Kidney epithelial cell (primary cell): ENCODE results near the gene CALD1. TPM values are rescaled to one million over a fixed set of nuclear protein-coding genes. Genes with fewer than 3 reads are reported as not detected.

Experiments
- DNase-seq: peaks from one replicate; pipeline ENCODE4 v3.0.0-alpha.2; 2010; ENCODE audit warnings: low read depth
- H3K27me3 ChIP-seq: 2 replicates; pipeline ENCODE4 v1.6.0; 2011; ENCODE audit warnings: low read length; ENCODE audit not compliant: control insufficient read depth, insufficient read depth
- H3K36me3 ChIP-seq: 2 replicates; pipeline ENCODE4 v1.5.1; 2011; ENCODE audit warnings: low read length; ENCODE audit not compliant: control insufficient read depth, insufficient read depth
- H3K4me3 ChIP-seq: 2 replicates; pipeline ENCODE4 v1.5.1; 2011; ENCODE audit warnings: low read depth, mild to moderate bottlenecking, control low read depth, low read length
- total RNA-seq: library from RNA; depleted of rRNA; stranded (reverse); fragments of >200 nt; gene quantifications from 2 replicates; pipeline ENCODE4 v1.2.3, GENCODE V29; 2015
- TF ChIP-seq, protein P1 (sequence below): IDR thresholded peaks from 2 replicates; pipeline ENCODE4 v1.5.1; 2011; ENCODE audit warnings: mild to moderate bottlenecking, moderate library complexity, low read length, control low read depth, inconsistent platforms; ENCODE audit not compliant: insufficient read depth, poor library complexity, severe bottlenecking

CALD1 gene
- total RNA-seq, 1 donor from 2014 or later: 255 TPM

DNA sequence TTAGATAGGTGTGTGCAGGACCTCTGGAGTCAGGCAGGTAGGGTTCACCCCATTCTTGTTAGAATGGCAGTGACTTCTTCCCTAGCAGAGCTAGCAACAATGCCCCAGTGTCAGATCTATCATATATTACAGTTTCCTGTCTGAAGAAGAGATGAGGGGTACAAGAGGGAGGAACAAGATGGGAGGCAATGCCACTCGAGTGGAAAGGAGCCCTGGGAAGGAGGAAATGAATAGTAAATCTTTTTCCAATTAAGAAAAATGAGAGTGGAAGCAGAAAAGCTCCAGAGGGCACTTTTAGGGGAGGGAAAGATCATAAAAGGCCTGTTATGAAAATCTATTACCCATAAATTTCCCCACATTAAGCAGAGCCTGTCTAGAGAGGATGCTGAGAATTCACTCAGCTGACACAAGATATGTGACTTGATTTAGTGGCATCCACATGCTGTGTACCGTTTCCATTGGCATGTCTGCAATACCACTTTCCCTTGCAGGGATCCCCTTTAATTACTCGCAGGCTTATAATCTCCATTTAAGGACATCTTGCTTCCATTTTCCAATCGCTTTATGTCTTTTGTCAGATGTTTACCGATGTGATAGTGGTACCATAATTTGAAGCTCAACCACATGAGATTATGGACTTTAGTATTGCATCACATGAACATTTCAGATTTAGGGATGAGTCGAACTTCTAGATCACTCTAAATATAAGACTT is 136.9 kb downstream of the CALD1 start:
- TF ChIP-seq, protein P1, sequence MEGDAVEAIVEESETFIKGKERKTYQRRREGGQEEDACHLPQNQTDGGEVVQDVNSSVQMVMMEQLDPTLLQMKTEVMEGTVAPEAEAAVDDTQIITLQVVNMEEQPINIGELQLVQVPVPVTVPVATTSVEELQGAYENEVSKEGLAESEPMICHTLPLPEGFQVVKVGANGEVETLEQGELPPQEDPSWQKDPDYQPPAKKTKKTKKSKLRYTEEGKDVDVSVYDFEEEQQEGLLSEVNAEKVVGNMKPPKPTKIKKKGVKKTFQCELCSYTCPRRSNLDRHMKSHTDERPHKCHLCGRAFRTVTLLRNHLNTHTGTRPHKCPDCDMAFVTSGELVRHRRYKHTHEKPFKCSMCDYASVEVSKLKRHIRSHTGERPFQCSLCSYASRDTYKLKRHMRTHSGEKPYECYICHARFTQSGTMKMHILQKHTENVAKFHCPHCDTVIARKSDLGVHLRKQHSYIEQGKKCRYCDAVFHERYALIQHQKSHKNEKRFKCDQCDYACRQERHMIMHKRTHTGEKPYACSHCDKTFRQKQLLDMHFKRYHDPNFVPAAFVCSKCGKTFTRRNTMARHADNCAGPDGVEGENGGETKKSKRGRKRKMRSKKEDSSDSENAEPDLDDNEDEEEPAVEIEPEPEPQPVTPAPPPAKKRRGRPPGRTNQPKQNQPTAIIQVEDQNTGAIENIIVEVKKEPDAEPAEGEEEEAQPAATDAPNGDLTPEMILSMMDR: no peak
- DNase-seq: no peak
- no peaks in the 10 kb centered on the region for H3K36me3 ChIP-seq
- H3K4me3 ChIP-seq: no peak overlapping the region
- no peaks in the 10 kb centered on the region for H3K27me3 ChIP-seq

DNA sequence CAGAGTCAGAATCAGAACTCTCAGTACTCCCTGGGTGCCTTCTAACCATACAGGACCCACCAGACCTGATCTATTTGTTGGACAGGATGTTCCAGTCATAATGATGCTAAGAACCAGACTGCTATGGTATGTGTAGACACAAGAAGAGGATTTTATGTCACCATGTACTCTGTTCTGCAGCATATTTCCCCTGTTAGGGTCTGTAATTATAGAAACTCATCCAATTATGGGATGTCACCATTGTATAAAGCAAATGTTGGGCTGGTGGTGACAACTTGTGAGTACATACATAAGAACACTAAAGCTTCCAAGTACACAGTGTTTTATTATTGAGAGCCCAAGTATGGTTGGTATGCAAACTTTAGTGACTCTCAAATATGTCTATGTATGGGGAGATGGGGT is 139.8 kb downstream of the CALD1 start:
- TF ChIP-seq, protein P1: no peak
- Histone ChIP-seq H3K27me3 (no peaks in the 10 kb centered on the region), H3K4me3 (no peak overlapping the region), H3K36me3 (no peaks in the 10 kb centered on the region)
- DNase-seq: no peak

DNA sequence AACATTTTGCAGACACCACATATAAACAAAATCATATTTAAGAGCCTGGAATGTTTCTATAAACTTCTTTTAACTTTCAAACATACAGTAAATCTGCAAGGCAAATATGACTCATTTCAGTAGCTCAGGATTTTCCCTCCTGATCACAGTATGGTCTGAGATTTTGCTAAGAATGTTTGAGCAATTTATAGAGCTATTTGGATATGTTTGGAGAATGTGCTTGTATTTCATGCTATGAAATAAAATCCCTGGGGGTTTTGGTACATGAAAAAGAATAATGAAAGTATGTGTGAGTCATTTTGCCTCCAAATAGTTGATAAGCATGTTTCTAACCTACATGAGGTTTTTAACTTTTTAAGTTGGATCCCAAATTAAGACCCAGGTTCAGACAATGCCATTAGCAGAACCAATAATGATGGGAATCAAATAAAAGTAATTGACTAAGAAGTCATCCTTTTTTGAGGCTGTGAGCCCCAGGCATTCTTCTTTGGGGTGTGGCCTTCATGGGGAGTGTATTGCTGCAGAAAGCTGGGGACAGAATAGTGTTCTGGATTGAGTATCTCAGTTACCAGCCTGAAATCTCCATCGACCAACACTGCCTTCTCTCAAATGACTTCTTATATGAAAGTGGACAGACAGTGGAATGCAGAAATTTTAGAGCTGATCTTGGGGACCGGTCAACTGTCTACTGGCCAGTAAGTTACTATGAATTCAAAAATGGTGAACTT is 140.8 kb downstream of the CALD1 start:
- DNase-seq: no peak
- Histone ChIP-seq H3K4me3 (no peak overlapping the region), H3K36me3 (no peaks in the 10 kb centered on the region), H3K27me3 (no peaks in the 10 kb centered on the region)
- TF ChIP-seq, protein P1: no peak

DNA sequence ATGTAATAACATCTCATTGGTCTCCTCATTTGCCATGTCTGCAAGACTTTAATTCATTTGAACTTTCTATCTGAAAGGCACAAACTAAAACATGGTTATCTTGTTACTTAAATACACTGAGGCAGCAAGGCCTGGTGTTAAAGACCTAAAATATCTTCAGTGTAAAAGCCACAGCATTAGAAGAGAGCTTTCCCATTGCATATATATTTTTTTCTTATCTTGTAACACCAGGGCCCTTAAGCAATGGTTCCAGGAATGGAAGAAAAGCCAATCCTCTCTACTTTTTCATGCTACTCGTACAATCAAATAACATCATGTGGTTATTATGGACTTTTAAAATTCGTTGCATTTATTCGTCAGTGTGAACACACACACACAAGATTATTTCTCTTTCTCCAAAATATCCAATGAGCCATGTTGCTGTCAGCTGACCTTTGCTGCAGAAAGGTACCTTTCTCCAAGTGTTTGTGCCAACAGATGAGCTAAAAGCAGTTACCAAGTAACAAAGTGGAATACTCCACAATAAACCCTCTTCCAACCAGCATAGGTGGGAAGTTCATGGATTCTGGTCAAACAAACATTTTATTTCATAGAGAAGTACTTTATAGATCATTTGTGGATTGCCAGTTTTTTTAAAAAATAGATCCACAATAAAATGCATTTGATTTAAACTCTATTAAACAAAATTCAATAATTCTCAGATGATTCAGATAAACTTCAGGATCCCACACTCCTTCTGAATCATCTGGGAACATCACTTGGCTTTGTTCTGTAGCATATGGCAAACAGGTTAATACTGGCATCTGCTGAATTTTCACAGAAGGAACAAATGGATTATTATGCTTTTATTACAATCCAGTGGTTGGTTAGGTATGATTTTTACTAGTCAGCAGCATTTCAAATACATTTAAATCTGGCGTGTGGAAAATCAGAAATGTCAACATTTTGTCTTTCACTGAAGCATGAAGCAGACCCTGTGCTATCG is 143.6 kb downstream of the CALD1 start:
- no peaks in the 10 kb centered on the region for H3K27me3 ChIP-seq
- TF ChIP-seq, protein P1: no peak
- no peaks in the 10 kb centered on the region for H3K36me3 ChIP-seq
- H3K4me3 ChIP-seq: no peak overlapping the region
- DNase-seq: no peak

DNA sequence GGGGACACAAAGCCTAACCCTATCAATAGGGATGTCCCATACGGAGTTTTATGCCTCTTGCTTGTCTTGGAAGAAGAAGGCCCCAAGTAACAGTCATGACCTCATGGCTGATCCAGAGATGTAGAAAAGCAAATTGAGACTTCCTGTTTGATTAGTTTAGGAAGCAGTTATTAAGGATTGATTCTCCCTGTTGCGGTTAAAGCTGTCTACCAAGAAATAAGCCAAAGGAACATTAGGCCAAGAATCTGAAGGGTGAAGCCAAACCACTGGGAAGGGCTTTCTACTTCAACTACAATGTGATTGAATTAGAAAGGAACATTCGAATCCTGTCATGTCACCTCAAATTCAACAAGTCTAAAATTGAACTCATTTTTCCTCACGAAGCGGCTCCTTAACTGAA is 146.3 kb downstream of the CALD1 start:
- no peak overlapping the region for H3K4me3 ChIP-seq
- TF ChIP-seq, protein P1: no peak
- H3K27me3 ChIP-seq: no peaks in the 10 kb centered on the region
- no peak for DNase-seq
- H3K36me3 ChIP-seq: peaks cover 2% of the 10 kb centered on the region
